ENCODE results near the gene LRRC58.

GRCh38 chr3:120381503-120381902 lies 32.3 kb upstream of the LRRC58 start:
- TF ChIP-seq, protein P1, sequence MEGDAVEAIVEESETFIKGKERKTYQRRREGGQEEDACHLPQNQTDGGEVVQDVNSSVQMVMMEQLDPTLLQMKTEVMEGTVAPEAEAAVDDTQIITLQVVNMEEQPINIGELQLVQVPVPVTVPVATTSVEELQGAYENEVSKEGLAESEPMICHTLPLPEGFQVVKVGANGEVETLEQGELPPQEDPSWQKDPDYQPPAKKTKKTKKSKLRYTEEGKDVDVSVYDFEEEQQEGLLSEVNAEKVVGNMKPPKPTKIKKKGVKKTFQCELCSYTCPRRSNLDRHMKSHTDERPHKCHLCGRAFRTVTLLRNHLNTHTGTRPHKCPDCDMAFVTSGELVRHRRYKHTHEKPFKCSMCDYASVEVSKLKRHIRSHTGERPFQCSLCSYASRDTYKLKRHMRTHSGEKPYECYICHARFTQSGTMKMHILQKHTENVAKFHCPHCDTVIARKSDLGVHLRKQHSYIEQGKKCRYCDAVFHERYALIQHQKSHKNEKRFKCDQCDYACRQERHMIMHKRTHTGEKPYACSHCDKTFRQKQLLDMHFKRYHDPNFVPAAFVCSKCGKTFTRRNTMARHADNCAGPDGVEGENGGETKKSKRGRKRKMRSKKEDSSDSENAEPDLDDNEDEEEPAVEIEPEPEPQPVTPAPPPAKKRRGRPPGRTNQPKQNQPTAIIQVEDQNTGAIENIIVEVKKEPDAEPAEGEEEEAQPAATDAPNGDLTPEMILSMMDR (IDR thresholded peaks at IDR 0.05), result no peak
- TF ChIP-seq POLR2A (IDR thresholded peaks at IDR 0.05) (no peak), POLR2AphosphoS5 (IDR thresholded peaks at IDR 0.05) (no peak)
